OCI-LY1 (cell line): ENCODE data around the gene MEAF6.

ENCODE experiments used
- CTCF ChIP-seq: fragments of 200-600 bp; sonication (generic), shearing (Covaris generic); IDR thresholded peaks from 2 replicates; pipeline ENCODE4 v1.5.1; 2017; ENCODE audit warnings: mild to moderate bottlenecking, antibody characterized with exemption, low read length, moderate library complexity, mixed read lengths
- EZH2 ChIP-seq: fragments of 200-600 bp; sonication (generic), shearing (Covaris generic); IDR thresholded peaks from 2 replicates; pipeline ENCODE4 v1.8.0; 2017; ENCODE audit warnings: borderline replicate concordance, mixed run types, mild to moderate bottlenecking, antibody characterized with exemption, low read length, moderate library complexity, mixed read lengths

GRCh38 chr1:37495875-37496274 is 18.7 kb downstream of the MEAF6 start:
- no peak for TF ChIP-seq EZH2
- TF ChIP-seq CTCF, result no peak
